Effector memory CD4-positive, alpha-beta T cell (primary cell): ENCODE results near the gene TMEM126A.
A peak's percentile ranks its signal among the peaks of the same experiment; 100 is the strongest.
"Not testable (repeated sequence)": the region's sequence is repeated elsewhere in the genome, so short reads cannot be mapped to it uniquely, and the experiment has no call there.

ENCODE experiments used
- DNase-seq, 3 donors: peaks; one replicate each; pipeline ENCODE4 v3.0.0-alpha.2; 2020
- H3K27ac ChIP-seq: 2 replicates; pipeline ENCODE4 v1.7.0; 2013; ENCODE audit warnings: mild to moderate bottlenecking, low read length, moderate library complexity; ENCODE audit not compliant: insufficient read depth, poor library complexity, severe bottlenecking
- H3K27me3 ChIP-seq: replicated peaks from 2 replicates; pipeline ENCODE4 v1.7.0; 2013; ENCODE audit warnings: mild to moderate bottlenecking, low read length; ENCODE audit not compliant: insufficient read depth, control insufficient read depth, poor library complexity, severe bottlenecking
- H3K36me3 ChIP-seq: 2 replicates; pipeline ENCODE4 v1.7.0; 2013; ENCODE audit warnings: mild to moderate bottlenecking, low read length, moderate library complexity; ENCODE audit not compliant: control insufficient read depth, insufficient read depth
- H3K4me1 ChIP-seq: 2 replicates; pipeline ENCODE4 v1.7.0; 2013; ENCODE audit warnings: low read length, mild to moderate bottlenecking; ENCODE audit not compliant: control insufficient read depth, insufficient read depth, poor library complexity, severe bottlenecking
- H3K4me3 ChIP-seq: 2 replicates; pipeline ENCODE4 v1.7.0; 2013; ENCODE audit warnings: low read length, low read depth, mild to moderate bottlenecking; ENCODE audit not compliant: insufficient read depth, poor library complexity, severe bottlenecking
- H3K9me3 ChIP-seq: 2 replicates; pipeline ENCODE4 v1.7.0; 2013; ENCODE audit warnings: mild to moderate bottlenecking, low read length, moderate library complexity; ENCODE audit not compliant: control insufficient read depth

Gene TMEM126A

DNA sequence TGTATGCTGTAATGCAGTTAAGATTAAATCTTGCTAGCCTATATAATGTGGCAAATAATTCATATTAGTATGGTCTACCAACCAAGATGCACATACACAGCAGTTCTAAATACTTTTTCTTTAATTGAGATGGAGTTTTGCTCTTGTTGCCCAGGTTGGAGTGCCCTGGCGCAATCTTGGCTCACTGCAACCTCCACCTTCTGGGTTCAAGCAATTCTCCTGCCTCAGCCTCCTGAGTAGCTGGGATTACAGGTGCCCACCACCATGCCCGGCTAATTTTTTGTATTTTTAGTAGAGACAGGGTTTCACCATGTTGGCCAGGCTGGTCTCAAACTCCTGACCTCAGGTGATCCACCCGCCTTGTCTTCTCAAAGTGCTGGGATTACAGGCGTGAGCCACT is 6.6 kb downstream of the TMEM126A start:
- not testable (repeated sequence) for H3K27me3 ChIP-seq, DNase-seq, H3K9me3 ChIP-seq, H3K4me3 ChIP-seq, H3K4me1 ChIP-seq, H3K27ac ChIP-seq
- H3K36me3 ChIP-seq: peaks cover 38% of the 10 kb centered on the region

DNA sequence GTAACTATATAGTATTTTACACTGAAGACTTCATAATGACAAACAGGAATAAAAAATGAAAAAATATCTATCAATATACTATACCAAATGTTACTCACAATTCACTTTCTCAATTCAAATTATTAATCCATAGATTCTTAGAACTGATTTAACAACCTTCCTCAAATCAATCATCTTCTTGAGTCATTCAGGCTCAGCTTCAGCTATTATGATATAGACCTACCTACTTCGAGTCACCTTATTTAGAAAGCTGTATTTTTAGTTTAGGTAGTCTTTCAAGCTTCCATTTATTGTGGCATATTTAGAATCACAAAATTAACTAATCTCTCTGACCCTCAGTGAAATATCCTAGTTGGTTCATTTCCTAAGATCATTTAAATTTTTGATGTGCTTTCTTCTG is 9.0 kb downstream of the TMEM126A start:
- Histone ChIP-seq H3K4me1 (peaks cover 7% of the 10 kb centered on the region), H3K27me3 (no peaks in the 10 kb centered on the region), H3K27ac (no peak overlapping the region), H3K4me3 (no peak overlapping the region), H3K9me3 (no peaks in the 10 kb centered on the region), H3K36me3 (peaks cover 39% of the 10 kb centered on the region)
- no peak for DNase-seq

DNA sequence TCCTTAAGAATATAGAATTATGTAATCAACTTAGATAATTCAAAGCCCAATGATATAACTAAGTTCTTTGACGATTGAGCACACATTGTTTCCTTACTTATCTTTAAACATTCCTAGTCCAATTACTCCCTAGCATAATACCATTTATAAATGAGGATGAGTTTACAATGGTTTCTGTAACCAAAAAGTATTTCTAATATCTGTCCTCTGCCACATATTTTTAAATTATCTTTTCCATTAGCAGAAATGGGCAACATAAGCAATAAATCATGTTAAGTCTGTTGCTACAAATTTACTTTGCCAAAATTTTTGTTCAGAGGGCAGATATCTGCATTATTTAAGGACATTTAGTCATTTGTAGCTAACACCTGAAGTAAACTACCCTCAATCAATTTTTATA is 10.4 kb downstream of the TMEM126A start:
- Histone ChIP-seq H3K27me3 (no peaks in the 10 kb centered on the region), H3K36me3 (peaks cover 39% of the 10 kb centered on the region), H3K9me3 (no peaks in the 10 kb centered on the region), H3K27ac (no peak overlapping the region), H3K4me1 (peaks cover 10% of the 10 kb centered on the region), H3K4me3 (no peak overlapping the region)
- DNase-seq: no peak

- Histone ChIP-seq H3K27ac (no peak overlapping the region), H3K36me3 (peaks cover 23% of the 10 kb centered on the region), H3K4me1 (peaks cover 12% of the 10 kb centered on the region), H3K4me3 (peak overlapping the region; percentile 21), H3K27me3 (no peaks in the 10 kb centered on the region), H3K9me3 (no peaks in the 10 kb centered on the region)
- DNase-seq: no peak
These were observed 14.4 kb downstream of the TMEM126A start for GRCh38 chr11:85661972-85662664.

DNA sequence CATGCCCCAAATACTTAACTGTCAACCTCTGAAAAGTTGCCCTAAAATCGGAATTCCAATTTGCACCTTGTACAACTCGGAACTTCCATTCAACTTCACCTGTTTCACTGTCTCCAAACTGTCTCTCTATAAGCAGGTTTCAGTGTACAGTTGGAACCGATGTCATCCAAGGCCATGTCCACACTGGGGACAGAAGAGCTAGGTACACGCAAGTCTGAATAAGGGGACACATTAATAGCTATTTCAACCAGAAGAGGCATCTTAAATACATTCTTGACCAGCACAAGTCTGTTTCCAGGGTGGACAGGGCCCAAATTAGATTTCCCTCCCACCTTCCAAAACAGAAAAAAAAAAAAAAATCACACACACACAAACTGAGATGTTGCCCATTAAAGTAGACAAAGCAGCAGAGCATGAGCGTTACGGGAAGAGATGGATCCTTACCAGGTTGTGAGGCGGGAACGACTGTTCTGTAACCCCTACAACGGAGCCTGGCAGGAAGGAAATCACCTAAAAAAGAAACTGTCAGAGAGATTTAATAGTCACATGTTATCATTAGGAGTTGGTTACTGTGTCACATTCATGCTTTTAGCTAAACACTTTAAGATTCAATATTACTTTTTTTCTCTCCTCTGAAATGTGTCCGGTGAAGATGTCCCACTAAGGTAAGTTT is 15.4 kb downstream of the TMEM126A start:
- Histone ChIP-seq H3K4me3 (peak overlapping the region; percentile 92), H3K27me3 (no peaks in the 10 kb centered on the region), H3K36me3 (peaks cover 14% of the 10 kb centered on the region), H3K4me1 (peaks cover 12% of the 10 kb centered on the region), H3K9me3 (no peaks in the 10 kb centered on the region), H3K27ac (peak overlapping the region; percentile 97)
- no peak for DNase-seq

DNA sequence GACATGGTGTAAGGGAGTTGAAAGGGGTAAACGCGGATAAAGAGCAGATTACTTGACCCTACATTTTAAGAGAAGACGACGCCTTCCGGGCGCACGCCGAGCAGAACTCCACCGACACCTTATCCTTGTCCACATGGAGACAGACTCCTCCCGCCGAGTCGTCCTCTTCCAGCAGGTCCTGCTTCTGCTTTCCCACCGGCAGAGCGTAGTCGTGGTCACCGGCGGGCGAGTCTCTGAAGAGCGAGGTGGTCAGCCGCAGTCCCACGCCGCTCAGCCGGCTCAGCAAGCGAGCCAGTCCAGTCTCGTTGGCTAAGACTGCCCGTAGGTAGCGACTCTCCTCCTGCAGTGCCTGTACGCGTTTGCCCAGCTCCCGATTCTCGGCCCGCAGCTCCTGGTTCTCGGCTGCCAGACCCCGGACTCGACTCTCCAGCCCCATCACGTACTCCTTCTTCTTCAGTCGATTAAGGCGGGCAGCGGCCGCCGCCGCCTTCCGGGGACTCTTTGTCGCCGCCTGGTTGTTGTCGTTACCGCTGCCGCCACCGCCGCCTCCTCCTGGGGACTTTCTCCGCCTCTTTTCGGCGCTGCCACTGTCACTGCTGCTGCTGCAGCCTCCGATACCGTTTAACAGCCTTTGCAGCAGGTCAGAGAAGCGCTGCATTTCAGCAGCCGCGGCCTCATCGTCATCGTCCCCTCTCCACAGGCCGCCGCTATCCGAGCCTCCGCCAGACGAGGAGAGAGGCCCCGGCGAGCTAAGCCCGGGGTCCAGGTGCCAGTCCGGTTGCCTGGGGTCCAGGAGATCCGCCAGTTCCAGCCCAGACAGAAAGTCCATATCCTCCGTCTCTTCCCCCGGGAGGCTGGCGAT is 16.2 kb downstream of the TMEM126A start:
- peaks cover 12% of the 10 kb centered on the region for H3K4me1 ChIP-seq

GRCh38 chr11:85664615-85665481 is 17.1 kb downstream of the TMEM126A start, which contains the start of gene CREBZF:
Gene CREBZF (minus strand): TSS chr11:85665129. CDS start chr11:85664875, 254 bp downstream.
- peaks cover 12% of the 10 kb centered on the region for H3K4me1 ChIP-seq
- peaks cover 3% of the 10 kb centered on the region for H3K36me3 ChIP-seq
- DNase-seq: peak; percentile 82 to 88 (median 86)
- H3K9me3 ChIP-seq: no peaks in the 10 kb centered on the region
- no peaks in the 10 kb centered on the region for H3K27me3 ChIP-seq
- H3K4me3 ChIP-seq: peak within 1 kb of the TSS; percentile 92
- peak within 1 kb of the TSS; percentile 97 for H3K27ac ChIP-seq

More for the DNA sequence above, 16.2 kb downstream of the TMEM126A start:
- H3K36me3 ChIP-seq: peaks cover 10% of the 10 kb centered on the region
- DNase-seq: peak; percentile 82 to 84 (median 83)
- no peaks in the 10 kb centered on the region for H3K27me3 ChIP-seq
- H3K27ac ChIP-seq: peak overlapping the region; percentile 97
- no peaks in the 10 kb centered on the region for H3K9me3 ChIP-seq
- H3K4me3 ChIP-seq: peak overlapping the region; percentile 92

GRCh38 chr11:85665733-85666132 is 18.0 kb downstream of the TMEM126A start:
- Histone ChIP-seq H3K4me3 (peak overlapping the region; percentile 92), H3K27ac (peak overlapping the region; percentile 97), H3K27me3 (no peaks in the 10 kb centered on the region), H3K9me3 (no peaks in the 10 kb centered on the region), H3K36me3 (no peaks in the 10 kb centered on the region), H3K4me1 (peaks cover 12% of the 10 kb centered on the region)
- no peak for DNase-seq

GRCh38 chr11:85666687-85667086 is 18.9 kb downstream of the TMEM126A start:
- H3K27ac ChIP-seq: no peak overlapping the region
- H3K36me3 ChIP-seq: no peaks in the 10 kb centered on the region
- DNase-seq: no peak
- H3K4me3 ChIP-seq: no peak overlapping the region
- peaks cover 6% of the 10 kb centered on the region for H3K4me1 ChIP-seq
- H3K9me3 ChIP-seq: no peaks in the 10 kb centered on the region
- H3K27me3 ChIP-seq: no peaks in the 10 kb centered on the region
